GM11168 (cell line): ENCODE results near the gene DNAJC4.

Source experiments
- in situ Hi-C: fragments of 300-500 bp; cut with MboI; formaldehyde crosslinking; loops from one replicate; pipeline ENCODE4 v1.12.0; 2022; ENCODE audit warnings: low sequenced_read_pairs; ENCODE audit not compliant: unreplicated experiment

Gene DNAJC4

GRCh38 chr11:64207256-64208085 lies 22.9 kb upstream of the DNAJC4 start:
- in situ Hi-C loops, result no loop called here

GRCh38 chr11:64208086-64208795 lies 22.1 kb upstream of the DNAJC4 start:
- in situ Hi-C loops, result no loop called here

- in situ Hi-C loops, result no loop called here
These were observed 21.4 kb upstream of the DNAJC4 start for GRCh38 chr11:64208796-64209562.

DNA sequence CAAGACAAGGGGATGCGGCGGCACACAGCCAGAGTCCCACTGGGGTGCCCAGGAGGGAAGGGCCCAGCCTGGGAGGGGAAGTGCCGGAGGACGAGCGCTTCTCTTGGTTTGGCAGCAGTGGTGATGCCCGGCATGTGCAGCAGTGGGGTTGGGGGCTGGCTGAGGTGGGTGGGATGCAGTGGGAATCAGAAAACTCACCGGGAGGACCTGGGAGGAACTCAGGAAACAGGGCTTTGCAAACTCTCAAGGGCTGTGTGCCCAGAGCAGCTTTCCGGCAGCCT lies 20.8 kb upstream of the DNAJC4 start:
- in situ Hi-C loops, result no loop called here

DNA sequence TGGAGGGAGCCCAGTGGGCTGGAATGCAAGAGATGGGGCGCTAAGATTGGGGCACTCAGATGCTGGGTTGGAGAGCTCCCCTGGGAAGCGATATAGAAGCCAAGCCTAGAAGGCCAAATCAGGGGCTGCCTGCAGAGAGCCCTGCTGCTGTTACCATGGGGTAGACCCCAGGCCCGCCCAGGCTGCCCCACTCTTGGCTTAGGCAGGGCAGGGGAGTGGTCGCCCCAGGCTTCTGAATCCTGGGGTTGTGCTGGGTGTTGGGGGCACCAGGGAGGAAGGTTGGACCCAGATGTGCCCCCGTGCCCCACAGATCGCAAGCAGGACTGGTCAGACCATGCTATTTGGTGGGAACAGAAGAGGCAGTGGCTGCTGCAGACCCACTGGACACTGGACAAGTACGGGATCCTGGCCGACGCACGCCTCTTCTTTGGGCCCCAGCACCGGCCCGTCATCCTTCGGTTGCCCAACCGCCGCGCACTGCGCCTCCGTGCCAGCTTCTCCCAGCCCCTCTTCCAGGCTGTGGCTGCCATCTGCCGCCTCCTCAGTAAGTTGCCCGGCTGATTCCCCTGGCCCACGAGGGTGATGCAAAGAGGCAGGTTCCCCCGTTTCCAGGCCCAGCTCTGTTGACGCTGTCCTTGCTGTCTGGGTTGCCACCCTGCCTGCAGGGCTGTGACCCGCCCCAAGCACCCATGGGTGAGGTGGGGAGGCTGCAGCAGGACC lies 19.9 kb upstream of the DNAJC4 start:
- in situ Hi-C loops, result no loop called here

DNA sequence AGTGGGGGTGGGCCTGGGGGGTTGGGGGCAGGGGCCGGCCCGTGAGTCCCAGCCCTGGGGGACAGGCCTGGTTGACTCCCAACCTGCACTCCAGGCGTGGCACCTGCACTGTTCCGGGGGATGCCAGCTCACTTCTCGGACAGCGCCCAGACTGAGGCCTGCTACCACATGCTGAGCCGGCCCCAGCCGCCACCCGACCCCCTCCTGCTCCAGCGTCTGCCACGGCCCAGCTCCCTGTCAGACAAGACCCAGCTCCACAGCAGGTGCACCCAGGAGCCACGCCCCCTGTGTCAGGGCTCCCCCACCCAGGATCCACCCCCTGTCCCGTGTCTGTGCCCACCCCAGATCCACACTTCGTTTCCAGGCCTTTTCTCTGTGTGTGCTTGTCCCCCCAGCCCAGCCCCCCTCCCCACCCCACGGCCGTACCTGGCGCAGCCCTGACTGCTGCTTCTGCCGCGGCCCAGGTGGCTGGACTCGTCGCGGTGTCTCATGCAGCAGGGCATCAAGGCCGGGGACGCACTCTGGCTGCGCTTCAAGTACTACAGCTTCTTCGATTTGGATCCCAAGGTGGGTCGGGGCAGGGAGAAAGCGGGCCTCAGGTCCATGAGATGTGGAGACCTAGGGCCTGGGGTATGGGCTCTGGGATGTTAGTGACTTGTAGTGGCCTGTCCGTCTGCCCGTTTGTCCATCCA lies 19.0 kb upstream of the DNAJC4 start:
- in situ Hi-C loops, result no loop called here

GRCh38 chr11:64216879-64217278 lies 13.5 kb upstream of the DNAJC4 start:
- in situ Hi-C loops, result no loop called here

DNA sequence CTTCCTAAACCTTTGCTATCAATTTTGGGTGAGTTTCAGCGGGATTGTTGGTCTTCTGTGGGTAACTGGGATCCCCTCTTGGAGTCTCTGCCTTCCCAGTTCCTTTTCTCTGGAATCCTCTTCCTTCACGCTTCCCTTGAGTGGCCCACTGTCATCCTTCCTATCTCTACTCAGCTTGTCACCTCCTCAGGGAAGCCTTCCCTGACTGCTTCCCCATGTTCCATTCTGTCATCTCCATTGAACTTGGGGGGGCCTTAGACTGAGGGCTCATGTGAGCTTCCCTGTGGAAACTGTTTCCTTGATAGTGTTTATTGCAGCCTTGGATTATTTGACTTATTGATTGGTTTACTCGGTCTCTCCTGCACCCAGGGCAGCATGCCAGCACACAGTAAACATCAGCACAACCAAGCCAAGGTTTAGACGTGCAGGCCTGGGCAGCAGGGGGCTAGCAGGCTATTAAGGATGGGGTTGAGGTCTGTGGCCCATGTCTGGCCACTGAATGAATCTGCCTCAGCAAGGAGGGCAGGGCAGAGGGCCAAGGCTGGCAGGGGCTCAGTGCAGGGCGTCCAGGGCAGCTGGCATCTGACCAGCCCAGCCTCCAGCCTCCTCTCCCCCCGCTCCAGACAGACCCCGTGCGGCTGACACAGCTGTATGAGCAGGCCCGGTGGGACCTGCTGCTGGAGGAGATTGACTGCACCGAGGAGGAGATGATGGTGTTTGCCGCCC lies 11.6 kb upstream of the DNAJC4 start:
- in situ Hi-C loops, result no loop called here

DNA sequence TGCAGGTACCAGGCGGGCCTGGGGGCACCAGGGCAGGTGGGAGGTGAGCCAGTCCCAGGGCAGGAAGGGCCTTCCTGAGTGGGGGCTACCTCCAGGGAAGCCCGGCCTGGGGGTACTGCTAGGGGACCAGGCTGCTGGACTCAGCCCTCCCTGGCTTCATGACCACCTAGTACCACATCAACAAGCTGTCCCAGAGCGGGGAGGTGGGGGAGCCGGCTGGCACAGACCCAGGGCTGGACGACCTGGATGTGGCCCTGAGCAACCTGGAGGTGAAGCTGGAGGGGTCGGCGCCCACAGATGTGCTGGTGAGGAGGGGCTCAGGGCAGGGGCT lies 11.0 kb upstream of the DNAJC4 start:
- in situ Hi-C loops, result no loop called here

DNA sequence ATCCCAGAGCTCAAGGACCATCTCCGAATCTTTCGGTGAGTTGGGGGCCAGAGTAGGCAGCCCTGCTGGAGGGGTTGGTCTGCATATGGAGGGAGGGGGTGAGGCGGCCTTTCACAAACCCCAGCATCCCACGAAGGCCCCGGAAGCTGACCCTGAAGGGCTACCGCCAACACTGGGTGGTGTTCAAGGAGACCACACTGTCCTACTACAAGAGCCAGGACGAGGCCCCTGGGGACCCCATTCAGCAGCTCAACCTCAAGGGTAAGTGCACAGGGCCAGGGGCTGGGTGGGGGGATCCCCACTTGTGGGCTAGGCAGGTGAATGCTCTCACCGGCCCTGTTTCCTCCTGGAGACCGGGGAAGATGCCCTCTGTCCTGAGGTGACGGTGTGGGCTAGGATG lies 10.6 kb upstream of the DNAJC4 start:
- in situ Hi-C loops, result no loop called here

- in situ Hi-C loops, result no loop called here
These were observed 10.1 kb upstream of the DNAJC4 start for GRCh38 chr11:64220271-64220670.

GRCh38 chr11:64220798-64221197 lies 9.6 kb upstream of the DNAJC4 start:
- in situ Hi-C loops, result no loop called here

DNA sequence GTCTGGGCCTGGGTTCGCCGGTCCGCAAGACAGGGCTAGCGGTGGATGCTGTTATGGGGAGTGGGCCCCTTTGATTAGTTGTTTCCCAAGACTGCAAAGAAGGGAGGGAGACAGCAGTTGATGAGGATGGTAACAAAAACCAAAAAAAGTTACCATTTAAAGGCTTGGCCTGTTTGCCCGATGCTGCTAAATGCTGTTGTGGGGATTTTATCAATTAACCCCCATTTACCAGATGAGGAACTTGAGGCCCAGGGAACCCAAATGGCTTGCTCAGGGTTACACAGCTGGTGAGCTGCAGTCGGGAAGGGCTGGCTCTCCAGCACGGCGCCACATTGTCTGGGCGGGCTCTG lies 7.7 kb upstream of the DNAJC4 start:
- in situ Hi-C loops, result no loop called here

DNA sequence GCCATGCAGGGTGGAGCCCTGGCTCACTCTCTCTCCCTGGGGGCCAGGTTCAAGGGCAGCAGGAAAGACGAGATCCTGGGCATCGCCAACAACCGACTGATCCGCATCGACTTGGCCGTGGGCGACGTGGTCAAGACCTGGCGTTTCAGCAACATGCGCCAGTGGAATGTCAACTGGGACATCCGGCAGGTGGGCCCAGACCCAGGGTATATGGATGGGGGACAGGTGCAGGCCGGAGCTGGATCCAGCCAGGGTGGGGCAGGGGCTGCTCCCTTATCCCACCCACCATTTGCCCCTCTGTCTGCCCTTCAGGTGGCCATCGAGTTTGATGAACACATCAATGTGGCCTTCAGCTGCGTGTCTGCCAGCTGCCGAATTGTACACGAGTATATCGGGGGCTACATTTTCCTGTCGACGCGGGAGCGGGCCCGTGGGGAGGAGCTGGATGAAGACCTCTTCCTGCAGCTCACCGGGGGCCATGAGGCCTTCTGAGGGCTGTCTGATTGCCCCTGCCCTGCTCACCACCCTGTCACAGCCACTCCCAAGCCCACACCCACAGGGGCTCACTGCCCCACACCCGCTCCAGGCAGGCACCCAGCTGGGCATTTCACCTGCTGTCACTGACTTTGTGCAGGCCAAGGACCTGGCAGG lies 7.2 kb upstream of the DNAJC4 start:
- in situ Hi-C loops, result no loop called here

DNA sequence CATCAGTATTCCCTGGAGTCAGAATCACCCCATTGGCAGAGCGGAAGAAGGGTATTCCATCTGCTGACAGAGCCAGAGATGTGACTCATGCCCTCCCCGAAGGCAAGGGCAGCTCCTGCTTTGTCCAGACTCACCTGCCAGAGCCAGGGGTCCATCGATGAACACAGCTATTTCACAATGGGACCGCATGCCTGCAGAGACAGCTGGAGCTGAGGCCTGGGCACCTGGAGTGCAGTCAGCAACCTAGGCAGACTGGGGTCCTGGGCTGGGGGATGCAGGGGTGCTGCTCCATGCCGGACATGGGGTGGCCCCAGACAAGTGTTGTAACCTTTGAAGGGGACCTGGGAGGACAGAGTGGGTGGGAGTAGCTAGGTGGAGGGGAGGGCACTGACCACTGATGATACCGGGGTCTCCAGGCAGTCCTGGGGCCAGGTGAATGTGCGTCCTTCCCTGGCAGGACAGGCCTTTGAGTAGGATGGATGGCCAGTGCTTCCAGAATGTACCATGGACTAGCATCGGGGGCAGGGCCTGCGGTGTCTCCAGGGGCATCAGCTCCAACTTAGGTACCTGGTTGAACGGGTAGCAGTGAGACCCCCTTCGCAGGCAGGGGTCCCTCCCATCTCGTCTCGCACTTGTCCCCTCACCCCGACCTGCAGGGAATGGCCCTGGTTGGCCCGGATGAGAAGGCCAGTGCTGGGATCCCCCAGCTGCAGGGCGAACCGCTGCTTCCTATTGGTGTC lies 6.0 kb upstream of the DNAJC4 start:
- in situ Hi-C loops, result no loop called here

DNA sequence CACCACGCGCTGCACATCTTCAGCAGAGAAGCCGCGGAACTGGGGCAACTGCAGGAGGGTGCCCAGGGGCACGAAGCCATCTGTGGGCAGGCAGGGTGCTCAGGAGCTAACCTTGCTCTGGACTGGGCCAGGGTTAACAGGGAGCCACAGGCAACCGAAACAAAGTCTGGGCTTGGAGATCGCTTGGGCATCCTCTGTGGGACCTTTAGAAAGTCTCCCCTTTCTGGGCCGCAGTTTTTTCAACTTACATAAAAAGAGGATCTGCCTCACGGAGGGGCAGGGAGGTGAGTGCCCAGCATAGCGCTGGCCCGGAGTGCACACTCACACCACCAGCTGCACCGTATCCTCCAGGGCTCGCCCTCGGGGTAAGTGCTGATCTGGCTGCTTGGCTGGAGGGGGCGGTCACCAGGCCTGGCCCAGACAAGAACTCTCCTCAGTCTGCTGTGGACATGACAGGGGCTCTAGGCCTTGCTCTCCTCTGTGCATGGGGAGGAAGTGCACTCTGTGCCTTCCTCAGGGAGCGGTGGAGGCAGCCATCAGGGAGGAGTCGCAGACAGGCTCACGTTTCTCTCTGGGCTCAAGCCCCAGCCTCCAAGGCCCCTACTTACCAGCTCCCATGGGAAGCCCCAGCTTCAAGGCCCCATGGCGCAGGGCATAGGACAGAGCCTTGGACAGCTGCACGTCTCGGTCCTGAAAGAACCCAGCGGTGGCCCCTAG lies 5.3 kb upstream of the DNAJC4 start:
- in situ Hi-C loops, result no loop called here

DNA sequence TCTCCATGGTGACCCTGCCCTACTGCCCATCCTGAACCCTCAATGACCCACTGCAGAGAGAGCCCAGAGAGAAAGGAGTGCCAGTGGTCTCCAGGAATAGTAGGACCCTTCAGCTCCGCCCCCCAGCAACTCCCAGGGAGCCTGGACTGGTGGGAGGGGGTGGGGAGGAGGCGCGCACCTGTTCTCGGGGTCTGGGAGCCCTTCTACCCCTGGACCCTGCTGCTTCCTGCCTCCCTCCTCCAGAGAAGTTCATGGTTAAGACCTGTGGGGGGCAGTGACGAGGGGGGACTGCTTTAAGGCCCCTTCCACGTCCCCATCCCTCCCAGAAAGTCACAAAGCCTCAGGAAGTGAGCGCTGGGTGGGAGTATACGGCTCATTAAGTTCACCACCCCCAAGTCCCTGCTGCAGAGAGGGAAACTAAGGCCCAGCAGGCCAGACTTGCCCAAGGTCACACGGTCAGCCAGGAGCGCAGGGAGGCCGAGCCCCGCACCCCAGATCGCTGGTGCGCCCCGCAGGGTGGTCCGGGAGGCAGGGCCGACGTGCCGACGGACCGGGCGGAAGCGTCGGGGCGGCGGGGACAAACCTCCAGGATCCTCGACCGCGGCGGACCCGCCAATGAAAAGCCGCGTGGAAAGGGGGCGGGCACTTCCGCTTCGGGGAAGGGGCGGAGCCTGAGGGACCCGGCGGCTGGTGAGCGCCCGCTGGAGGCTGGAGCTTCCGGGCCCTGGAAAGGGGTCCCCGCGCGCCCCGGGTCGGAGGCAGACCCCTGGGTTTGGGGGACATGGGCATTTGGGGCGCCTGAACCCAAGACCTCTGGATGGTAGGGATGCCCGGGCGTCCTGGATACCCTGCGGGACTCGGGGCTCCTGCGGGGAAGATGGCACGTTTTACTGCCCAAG lies 4.5 kb upstream of the DNAJC4 start, which contains the start of the genes NUDT22 and TRPT1:
TSS of gene NUDT22 (plus strand) at position 667 of the 899 bp plus-strand sequence. CDS start 379 bp downstream, outside the sequence.
TSS of gene TRPT1 (minus strand) at position 579 of the 899 bp plus-strand sequence. CDS start at position 253, 326 bp downstream.
- in situ Hi-C loops, result no loop called here
